Glomerular visceral epithelial cell (primary cell): ENCODE measurements around the gene SORBS1.

Experiments used
- DNase-seq: peaks from one replicate; pipeline ENCODE4 v3.0.0-alpha.2; 2016; ENCODE audit errors: extremely low spot score

Gene SORBS1

DNA sequence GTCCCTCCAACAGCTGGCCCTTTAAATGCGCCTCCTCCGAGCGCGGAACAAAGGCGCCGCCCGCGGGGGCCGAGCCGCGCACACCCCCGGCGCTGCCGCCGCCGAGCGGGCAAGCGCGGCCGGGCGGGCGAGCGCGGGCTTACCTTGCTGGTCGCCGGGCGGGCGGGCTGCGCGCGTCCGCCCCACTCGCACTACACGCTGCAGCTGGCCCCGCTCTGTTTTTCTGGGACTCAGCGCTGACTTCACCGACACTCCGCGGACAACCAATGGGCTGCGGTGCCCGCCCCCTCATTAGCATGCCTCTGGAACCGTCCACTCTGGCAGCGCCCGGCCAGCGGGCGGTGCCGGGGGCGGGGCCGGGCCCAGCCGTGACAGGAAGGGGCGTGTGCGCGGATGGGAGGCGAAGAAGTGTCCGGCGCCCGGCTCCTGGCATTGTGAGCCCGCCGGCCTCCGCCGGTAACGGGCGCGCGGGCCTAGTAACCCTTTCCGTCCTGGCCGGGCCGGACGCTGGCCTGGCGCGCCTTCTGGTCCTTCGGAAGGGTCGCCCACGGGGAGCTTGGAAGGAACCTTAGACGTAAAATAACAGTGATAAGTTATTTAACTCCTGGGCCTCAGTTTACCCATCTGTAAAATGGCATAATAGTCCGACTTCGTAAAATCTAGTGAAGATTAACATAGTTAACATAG is at the start of gene SORBS1:
Gene SORBS1 (minus strand): TSS at position 195 of the 687 bp plus-strand sequence. CDS start 120,236 bp downstream, outside the sequence.
- peak; percentile 96 for DNase-seq

DNA sequence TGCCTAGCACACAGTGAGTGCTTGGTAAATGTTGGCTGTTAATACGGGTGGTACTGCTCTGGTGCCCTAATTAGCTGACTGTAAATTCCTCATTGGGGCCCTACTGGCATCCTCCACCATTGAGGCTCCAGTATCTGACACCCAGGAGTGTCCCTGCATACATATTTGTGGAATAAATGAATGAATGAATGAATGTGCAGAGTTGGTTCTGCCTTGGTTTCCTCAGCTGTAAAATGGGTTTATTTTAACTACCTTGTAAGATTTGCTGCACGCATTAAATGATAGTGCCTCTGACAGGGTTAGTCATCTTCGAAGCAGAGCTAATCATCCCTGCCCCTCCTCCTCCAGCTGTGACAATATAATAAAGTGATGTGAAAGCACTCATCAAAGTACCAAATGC is 49.6 kb upstream of the SORBS1 start:
- DNase-seq = no peak

DNA sequence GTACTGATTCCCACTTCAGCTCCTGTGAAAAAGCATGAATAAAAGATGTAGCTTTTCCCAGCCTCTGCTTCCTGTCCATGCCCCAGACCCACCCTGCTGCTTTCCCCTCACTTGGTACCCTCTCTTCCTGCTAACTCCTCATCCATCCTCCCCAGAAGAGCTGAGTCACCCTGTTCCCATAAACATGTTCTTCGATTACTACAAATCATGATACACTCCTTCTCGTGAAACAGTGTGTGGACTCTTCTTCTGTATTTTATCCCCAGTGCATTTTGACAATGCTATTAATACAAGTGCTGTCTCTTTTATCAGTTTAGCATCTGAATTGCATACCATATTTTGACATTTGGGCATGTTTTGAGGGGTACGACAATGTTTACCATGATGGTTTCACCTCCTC is 45.8 kb upstream of the SORBS1 start:
- no peak for DNase-seq

DNA sequence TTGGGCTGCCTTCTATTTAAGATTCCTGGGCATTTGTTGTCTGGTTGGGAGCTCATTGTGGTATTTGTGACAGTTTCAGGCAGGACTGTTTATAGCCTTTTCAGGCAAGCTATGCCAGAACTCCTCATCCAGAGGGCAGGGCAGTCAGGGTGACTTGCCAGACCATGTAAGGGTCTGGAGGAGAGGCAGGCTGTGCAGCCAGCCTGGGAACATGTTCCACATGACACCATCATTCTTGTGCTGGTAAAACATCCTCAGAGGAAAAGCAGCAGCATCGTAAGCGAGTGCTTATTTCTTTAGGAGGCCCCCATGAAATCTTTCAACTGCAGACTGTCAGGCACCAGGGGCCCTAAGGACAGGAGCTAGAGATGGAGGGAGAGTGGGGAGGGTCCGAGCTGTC is 44.0 kb upstream of the SORBS1 start:
- DNase-seq = no peak

DNA sequence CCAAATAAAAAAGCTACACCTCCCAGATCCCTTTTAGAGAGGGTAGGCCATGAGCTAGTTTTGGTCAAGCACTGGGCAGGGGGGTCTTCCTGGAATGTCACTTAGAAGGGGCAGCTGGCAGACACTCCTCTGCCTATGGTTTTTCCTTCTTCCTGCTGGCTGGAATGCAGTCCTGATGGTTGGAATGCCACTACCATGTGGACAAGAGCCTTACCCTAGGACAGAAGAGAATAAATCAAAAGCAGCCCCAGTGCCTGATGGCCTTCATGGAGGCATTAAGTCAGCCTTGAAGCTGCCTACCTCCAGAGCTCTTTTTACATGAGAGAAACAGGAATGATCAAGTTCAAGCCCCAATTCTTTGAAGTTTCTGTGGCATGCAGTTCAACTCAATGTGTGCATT is 43.5 kb upstream of the SORBS1 start:
- no peak for DNase-seq

DNA sequence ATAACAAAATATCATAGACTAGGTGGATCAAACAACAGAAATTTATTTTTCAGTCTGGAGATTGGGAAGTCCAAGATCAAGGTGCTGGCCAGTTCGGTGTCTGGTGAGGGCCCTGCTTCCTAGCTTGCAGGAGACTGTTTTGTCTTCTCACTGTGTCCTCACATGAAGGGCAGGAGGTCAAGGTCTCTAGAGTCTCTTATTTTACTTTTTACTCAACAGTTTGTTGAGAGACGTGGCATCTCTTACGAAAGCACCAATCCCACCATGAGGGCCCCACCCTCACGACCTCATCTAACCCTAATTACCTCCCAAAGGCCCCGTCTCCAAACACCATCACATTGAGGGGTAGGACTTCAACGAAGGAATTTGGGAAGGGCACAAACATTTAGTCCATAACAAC is 41.2 kb upstream of the SORBS1 start:
- DNase-seq = no peak

DNA sequence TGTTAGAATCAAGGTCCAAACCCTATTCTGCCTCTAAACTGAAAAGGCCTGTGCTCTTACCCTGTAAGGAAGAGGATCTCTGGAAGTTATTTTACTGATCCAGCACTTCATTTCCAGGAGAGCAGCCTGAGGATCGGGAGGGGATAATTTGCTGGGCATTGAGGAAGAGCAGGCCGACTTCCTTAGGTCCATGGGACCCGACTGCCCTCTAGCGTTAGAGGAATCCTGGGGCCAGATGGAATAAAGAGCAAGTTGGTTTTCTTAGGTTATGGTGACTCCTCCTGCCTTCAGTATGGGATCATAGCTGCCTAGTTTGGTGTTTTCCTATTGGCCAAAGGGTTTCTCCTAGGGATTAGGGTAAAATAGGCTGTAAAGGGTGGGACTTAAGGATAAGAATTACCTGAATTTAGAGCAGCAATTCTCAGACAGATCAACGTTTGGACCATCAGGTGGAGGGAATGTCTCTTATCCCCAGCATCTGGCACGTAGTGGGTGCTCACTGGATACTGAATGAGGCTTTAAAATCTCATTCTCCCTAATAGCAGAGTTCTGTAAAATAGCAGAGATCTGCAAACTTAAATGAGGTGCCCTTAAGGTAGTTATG is 40.0 kb upstream of the SORBS1 start:
- peak; percentile 83 for DNase-seq

DNA sequence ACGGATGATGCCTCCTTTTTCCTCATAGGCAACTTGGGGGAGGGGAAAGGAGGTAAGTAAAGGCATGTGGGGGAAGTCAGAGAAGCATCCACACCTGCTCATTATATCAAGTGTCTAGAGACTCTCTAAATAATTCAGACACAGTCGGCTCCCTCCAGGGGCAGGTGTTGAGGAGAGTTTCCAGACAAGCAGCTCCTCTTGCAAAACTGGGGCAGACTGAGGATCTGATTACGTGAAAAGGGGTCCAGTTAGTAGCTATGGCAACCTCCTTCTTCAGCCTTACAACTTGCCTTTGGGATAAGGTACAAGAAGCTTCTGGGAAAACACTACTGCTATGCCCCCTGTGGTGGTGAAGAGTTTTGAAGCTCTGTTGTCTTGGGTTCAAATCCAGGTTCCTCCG is 39.0 kb upstream of the SORBS1 start:
- no peak for DNase-seq

DNA sequence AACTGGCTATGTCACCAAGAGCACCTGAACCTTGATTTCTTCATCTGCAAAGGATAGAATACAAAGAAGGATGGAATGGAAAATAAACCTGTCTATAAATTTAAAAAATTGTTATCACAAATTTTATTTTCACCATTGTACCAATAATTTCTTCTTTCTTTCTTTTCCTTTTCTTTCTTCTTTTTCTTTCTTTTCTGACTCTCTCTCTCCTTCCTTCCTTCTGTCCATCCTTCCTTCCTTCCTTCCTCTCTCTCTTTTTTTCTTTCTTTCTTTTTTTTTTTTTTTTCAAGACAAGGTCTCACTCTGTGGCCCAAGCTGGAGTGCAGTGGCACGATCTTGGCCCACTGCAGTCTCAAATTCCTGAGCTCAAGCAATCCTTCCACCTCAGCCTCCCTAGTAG is 36.6 kb upstream of the SORBS1 start:
- DNase-seq = no peak

DNA sequence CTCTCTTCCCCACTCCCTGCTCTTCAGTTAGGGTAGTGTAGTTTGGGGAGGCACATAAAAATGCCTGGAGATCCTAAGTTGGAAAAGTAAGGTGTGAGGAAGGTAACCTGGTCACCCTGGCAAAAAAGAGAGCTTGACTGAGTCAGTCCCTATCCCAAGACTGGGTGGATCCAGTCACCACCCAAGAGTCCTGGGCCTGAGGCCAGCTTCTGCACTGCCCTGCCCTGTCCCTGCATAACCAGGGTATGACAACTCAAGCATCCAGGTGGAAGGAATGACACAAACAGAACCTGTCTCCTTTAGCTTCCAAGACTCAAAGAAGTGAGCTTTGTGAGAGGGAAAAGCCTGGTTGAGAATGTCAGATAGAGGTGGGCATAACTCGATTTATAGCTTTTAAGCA is 26.9 kb upstream of the SORBS1 start:
- DNase-seq = no peak

DNA sequence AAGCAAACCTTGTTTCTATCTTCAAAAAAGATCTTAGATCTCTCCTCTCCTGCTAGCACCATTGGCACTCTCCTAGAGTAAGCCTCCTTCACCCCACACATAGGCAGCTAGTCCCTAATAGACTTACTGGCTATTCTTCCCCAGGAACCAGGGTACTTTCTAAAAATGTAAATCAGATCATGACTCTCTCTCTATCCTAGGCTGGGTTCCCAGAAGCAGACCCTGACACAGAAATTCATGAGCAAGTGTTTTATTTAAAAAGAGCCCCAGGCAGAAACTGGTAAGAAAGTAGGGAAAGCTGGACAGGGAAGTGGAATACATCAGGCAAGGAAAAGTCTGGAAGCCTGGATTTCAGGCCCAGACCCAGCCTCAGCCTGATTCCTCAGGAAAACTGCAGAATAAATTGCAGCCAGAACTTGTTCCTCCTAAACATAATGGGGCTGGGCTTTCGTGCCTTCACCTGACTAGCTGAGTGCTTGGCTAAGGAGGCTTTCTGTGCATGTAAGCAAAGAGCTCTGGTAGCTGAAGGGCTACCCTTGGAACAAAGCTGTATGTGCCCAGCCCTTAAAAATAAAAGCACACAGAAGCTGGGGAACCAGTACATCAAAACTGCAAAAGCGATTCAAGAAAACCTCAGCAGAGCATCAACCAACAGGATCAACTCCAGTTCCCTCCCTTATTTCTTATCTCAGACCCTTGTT is 18.8 kb upstream of the SORBS1 start:
- no peak for DNase-seq

DNA sequence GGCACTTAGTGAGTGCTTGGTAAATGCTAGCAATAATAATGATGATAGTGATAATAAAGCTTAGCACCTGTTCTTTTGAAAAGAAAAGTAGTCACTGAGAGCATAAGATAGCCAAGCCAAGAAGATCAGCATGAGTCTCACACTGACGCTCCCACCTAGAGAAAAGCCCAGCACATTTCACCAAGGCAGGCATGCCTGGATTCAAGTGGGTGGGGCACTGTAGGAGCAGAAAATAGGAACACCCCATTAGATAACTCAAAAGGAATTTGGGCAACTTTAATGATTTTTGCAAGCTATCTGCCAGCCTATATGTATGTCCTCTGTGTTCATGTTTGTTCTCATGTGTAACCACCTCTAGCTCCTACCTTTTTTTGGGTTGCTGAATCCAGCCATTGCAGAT is 18.1 kb upstream of the SORBS1 start:
- no peak for DNase-seq

DNA sequence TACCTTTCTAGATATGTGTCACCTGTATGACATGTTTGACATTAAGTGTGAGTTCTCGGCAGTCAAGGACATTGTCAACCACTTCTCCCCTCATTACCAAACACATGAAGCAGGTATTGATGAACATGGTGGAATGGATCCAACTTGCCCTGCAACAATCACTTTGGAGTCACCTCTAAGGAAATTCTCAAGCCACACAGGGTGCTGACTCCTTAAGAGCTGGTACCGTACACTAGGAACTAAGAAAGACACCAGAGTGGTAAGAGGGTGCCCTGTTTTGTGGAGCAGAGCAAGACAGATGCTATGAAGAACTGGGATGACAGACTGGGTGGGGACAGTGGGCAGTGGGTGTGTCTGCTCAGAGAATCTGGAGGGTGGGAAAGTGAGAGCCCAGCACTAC is 17.4 kb upstream of the SORBS1 start:
- DNase-seq = no peak

DNA sequence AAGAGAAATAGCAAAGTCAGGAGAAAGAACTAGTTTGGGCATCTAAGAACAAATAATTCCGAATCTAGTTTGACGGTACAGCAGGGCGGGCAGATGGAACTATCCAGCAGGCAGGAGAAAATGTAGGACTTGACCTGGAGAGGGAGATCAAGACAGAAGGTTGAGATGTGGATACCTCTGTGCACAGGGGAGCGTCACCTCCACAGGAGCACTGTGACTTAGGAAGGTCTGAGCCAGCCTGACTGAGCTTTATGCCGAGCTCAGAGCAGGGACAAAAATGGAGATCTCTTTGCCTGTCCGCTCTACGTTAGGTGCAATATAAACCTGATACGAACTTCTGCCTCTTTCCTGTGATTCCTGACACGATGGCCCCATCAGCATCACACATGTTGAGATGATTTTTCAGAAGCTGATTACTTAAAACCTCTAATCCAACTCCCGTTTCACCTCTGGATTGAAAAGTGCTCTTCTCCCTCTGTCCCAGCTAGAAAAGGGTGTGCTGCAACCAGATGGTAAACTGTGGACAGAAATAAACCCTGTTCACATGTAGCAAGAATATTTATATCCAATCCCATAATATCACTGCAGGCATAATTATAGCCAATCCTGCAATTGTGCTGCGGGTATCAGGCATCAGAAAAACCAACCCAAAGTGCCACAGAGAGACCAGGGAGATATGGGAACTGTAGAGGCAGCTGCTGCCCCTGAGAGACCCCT is 13.6 kb upstream of the SORBS1 start:
- no peak for DNase-seq

DNA sequence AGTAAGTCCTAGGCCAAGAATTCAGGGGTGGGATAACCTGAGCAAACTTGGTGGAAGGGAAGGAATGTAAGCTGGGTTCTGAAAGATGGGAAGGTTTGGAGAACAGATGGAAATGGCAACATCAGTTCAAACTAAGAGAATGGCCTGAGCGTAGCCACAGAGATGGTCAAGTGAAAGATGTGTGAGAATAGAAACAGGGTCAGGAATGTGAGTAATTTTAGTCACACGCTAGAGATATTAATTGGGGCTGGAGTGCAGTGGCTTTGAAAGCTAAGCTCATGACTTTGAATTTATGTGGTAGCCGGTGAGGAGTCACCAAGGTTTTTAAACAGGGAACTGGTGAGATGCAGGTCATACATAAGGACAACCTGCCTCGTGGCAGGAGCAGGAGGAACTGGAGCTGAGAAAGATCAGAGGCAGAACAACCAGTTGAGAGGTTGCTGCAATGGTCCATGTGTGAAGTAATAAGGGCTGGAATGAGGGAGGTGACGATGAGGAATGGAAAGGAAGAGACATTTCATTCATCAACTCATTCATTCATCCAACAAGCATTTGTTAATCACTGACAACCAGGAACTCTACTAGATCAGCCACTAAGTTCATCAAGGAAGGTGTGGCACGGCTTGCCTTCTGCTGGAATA is 12.9 kb upstream of the SORBS1 start:
- DNase-seq = no peak

DNA sequence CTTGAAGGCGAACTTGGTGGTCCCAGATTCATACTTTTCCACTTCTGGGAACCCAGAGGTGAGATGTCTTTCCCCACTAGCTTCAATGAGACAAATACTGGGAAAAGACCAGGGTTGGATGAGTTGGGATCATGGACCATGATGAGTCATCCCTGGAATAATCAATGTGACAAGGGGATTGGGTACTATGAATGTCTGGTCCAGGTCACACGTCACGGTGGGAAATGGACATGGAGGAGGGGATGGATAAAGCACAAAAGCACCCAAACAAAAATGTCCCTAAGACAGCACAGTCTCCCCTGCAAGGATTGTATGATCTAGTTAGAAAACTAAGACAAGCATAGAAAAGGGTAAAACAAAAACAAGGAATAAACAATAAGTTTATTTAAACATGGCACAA is 12.4 kb upstream of the SORBS1 start:
- DNase-seq = no peak

DNA sequence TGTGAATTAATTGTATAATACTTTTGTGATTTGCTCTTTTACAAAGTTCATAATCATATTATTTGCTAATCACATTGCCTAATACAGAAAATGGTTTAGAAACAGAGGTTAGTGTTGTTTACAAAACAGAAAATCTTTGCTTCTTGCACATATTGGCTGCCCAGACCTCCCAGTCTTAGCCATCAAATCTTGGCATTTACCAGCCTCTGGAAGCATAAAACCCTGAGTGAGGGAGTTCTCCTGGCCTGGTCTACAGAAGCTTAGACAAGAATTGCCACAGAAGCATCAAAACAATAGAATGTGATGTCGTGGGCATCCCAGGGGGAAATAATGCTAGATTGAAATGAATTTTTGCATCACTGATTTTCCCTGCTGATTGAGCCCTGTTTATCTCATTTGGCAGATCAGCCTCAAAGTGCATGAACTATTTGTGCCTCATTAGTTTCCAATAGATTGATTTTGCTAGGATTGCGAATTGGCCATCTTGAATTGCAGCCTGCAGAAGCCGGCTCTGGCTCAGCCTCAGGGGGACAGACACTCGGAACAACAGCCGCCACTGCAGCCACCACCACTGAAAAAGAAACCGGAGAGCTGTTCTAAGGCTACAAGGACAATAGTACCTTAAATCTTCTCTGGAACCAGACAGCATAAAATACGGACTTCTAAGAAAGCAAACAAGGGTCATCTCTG is 11.1 kb upstream of the SORBS1 start:
- DNase-seq = no peak

DNA sequence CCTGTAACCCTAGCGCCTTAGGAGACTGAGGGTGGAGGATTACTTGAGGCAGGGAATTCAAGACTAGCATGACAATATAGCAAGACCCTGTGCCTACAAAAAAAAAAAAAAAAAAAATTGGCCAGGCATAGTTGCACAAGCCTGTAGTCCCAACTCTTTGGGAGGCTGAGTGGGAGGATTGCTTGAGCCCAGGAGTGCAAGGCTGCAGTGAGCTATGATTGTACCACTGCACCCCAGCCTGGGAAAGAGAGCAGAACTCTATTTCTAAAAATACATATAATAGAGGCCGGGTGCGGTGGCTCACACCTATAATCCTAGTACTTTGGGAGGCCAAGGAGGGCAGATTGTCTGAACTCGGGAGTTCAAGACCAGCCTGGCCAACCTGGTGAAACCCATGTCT is 10.2 kb upstream of the SORBS1 start:
- DNase-seq = no peak

DNA sequence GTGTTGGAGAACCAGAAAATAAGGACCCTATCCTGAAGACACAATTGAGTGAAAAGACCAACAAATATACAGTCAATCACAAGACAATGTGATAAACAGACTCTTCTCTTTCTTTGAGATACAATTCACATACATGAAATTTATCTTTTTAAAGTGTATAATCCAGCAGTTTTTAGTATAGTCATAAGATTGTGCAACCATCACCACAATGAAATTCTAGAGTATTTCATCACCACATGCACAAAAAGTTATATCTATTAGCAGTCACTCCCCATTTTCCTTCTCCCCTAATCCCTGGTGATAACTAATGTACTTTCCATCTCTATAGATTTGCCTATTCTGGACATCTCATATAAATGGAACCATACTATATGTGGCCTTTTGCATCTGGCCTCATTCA is 8.2 kb upstream of the SORBS1 start:
- no peak for DNase-seq

DNA sequence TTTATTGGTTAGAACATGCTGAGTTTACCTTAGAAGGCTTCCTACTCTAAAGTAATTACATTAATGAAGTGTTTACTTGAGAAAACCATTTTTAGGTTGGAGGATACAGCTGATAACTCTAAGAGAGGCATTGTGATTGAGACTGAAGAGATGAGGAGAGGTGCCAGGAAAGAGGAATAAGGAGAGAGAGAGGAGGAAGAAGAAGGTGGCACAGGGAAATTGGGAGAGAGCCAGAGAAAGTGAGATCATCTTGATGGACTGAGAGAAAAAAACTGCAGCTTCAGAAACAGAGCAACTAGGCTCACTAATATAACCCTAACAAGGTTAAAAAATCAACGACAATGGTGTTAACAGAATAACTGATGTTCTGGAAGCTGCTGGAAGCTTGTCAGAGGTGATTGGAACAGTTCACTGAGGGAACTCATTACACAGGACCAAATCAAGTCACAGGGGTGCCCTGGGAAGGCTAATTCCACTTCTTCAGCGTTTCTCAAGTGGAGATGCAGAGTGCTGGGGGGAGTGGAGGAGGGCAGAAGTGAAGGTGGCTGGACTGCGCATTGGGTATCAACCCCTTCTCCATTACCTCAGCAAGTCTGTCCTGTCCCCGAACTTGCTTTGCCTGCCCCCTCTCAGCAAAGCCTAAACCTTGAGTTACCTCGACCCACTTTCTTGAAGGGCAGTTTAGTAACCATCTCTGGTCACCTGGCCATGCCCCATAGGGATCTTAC is 6.9 kb upstream of the SORBS1 start:
- DNase-seq = peak; percentile 33

DNA sequence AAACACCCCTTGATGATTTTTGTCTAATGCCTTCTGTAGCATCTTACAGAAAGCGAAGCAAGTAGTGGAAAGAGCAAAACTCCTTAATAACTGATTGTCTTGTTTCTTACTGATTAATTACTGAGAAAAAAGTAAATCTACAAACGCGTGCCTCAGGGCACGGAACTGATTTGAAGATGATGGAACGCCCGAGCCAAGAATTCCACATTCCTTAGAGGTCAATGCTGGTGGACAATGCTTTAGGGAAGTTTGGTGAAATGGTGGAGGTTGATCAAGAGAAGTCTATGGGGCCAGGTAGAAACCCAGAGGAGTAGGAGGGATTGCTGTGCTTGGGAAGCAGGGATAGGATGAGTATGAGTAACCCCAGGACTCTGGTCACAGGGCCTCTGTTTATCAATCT is 5.0 kb upstream of the SORBS1 start:
- DNase-seq = no peak
